GM12872 (cell line): ENCODE results near the gene ITGB2.
A peak's percentile ranks its signal among the peaks of the same experiment; 100 is the strongest.

ENCODE experiments used
- TF ChIP-seq, protein P1 (sequence below): IDR thresholded peaks from 3 replicates; pipeline ENCODE4 v1.5.1; 2011; ENCODE audit warnings: low read depth, mild to moderate bottlenecking, low read length, moderate library complexity; ENCODE audit not compliant: insufficient read depth

Gene ITGB2

DNA sequence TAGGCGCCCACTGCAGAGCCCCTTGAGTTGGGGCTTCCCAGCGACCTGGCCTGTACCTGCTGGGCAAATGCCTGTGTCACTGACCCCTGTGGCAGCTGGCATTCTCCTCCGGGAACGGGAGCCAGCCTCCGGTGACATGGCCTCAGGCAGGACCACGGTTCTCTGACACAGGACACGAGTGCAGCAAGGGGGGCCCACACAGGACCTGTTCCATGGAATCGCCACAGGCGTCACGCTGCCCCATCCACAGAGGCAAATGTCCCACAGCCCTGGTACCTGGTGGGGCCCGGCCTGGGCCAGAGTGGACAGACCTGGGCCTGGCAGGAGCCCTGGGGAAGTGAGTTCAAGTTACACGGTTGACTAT, 2.6 kb downstream of the ITGB2 start:
- TF ChIP-seq, protein P1, sequence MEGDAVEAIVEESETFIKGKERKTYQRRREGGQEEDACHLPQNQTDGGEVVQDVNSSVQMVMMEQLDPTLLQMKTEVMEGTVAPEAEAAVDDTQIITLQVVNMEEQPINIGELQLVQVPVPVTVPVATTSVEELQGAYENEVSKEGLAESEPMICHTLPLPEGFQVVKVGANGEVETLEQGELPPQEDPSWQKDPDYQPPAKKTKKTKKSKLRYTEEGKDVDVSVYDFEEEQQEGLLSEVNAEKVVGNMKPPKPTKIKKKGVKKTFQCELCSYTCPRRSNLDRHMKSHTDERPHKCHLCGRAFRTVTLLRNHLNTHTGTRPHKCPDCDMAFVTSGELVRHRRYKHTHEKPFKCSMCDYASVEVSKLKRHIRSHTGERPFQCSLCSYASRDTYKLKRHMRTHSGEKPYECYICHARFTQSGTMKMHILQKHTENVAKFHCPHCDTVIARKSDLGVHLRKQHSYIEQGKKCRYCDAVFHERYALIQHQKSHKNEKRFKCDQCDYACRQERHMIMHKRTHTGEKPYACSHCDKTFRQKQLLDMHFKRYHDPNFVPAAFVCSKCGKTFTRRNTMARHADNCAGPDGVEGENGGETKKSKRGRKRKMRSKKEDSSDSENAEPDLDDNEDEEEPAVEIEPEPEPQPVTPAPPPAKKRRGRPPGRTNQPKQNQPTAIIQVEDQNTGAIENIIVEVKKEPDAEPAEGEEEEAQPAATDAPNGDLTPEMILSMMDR, result no peak

DNA sequence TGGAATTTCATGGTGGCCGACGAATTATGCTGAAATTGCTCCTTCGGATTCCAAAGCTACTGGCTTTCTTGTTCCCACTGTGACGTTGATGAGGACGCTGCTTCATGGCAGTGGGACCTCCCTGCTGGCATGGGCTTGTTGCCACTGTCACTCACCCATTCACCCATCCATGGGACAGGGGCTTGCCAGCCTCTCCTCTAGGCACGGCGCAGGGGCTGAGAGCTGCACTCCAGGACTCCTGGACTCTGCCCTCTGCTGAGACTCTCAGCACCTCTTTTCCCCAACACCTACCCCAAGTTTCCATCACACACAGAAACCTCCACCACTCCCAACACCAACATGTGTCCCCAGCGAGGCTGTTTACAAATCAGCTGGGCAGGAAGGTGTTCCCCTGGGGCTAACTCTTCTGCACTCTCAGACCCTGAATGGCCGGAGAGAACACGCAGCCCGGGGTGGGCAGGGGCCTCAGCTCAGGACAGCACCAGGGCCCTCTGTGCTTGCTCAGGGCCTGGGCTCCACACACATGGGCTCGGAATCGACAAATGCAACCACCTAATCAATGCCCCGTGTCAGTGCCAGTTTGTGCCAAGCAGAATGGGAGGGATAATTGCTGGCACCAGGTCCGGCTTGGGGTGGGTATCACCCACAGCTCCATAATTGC, 3.1 kb downstream of the ITGB2 start:
- TF ChIP-seq, protein P1, result no peak

DNA sequence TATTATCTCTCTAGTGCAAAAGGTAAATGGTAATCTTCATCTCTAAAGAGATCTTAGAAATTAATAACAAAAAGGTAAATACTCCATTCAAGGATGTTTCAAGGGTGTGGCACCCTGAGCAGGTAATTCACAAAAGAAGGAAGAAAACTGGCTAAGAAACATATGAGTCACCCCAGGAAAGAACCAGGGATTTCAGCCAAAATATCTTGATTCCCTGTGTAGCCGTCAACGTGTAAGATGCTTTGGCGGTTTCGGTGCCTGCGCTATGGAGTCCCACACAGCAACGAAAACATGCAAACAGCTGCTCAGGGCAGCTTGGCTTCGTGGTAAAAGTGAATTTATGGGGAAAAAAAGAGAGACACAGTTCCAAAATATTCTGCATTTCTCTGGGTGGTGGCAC, 3.7 kb downstream of the ITGB2 start:
- TF ChIP-seq, protein P1, result no peak

DNA sequence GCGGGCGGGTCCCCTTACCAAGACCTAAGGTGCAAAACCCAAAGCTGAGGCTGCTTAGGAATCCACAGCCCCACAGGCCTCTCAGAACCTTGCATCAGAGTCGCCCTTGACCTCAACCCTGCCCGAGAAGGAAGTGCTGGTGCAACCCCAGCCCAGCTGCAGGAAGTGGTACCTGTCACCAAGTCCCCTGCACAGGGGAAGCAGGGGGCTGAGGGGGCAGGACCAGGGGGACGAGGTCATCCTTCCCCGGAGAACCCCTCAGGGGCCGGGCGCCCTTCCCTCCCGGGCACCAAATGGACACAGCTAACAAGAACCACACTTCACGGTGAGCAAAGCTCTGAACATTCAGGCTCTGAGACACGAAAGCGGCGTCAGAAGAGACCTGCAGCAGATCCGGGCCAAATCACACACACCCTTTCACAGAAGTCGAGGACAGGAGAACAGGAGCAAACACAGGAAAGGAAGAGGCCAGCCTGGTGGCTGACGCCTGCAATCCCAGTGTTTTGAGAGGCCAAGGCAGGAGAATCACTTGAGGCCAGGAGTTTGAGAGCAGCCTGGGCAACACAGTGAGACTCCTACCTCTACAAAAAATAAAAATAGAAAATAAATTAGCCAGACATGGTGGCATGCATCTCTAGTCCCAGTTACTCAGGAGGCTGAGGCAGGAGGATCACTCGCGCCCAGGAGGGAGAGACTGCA, 6.4 kb downstream of the ITGB2 start:
- TF ChIP-seq, protein P1, result no peak

DNA sequence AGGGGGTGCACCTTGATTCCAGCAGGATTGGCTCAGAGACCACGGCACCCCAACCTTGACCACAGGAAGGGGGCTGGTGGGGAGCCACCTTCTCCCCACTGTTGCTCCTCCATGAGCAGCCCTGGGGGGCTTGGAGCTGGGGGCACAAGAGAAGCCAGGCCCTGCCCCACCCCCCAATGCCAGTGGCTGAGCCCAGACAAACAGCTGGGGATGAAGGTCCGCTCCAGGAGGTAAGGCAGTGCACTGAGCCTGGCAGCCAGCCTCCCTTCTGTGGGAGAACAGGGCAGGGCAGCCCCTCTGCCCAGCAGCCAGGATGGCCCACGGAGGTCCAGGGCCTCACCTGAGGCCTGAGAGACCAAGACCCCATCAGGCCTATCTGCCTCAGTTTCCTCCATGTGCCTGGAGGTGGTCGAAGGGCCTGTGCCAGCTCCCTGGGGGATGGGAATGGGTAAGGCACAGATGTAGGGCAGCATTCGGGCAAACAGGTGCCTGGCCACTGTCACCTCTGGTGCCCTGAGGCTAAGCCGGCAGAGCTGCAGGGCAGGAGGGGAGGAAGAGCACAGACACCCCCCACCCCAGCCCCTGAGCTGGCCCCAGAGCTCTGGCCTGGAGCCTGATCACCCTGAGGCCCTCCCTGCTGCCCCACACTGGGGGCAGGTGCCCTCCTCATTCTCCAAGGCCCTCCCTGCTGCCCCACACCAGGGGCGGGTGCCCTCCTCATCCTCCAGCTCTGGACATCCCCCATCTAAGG, 7.1 kb downstream of the ITGB2 start:
- TF ChIP-seq, protein P1, result no peak

DNA sequence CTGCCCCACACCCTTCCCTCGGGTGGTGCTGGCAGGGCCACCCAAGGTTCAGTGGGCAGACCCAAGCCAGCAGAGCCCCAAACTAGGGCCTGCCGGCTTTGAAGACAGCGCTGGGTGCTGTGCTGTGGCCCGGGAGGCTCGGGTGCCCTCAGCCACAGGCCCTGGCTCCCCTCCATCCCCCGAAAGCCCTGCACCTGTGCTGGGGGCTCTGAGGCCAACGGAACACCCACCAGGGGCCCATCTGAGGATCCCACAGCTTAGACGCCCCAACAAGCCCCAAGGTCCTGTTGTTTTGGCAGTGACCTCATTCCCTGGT, 8.6 kb downstream of the ITGB2 start:
- TF ChIP-seq, protein P1, result no peak

DNA sequence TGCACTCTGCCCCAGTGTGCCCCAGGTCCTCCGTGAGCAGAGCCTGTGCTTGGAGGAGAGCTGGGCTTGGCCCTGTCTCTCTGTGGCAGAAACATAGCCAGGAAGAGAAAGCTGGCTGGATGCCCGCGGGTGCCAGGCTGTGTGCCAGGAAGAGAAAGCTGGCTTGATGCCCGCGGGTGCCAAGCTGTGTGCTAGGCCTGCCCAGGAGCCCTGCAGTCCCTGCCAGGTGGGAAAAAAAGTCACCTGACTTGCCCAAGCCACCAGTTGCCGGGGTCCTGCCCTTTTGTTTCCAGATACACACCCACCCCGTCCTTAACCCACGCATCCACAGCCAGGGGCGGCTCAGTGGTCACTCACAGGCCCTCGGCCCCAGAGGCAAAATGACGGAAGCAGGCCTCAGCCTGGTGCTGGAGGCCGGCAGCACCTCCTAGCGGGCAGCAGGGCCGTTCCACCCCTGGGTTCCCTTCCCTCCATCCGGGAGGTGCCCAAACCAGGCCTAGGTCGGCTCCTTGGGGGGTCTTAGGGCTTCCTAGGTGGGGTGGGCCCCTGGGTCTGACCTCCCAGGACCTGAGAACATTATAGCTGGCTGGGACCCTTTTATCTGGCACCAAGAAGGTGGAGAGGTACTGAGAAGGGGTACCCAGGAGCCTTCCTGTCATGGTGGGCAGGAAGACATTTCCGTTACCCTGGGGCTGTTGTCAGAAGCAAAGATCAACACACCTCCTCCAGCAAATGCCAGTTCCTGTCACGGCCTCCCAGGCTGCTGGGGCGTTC, 9.1 kb downstream of the ITGB2 start:
- TF ChIP-seq, protein P1, result peak; percentile 89
